HG03159 (cell line): ENCODE results near the gene CCDC33.

Source experiments
- ATAC-seq: cut with Tn5 transposase; IDR thresholded peaks from one replicate; pipeline ENCODE4 v1.9.1; 2021; ENCODE audit warnings: mild to moderate bottlenecking, moderate library complexity; ENCODE audit not compliant: unreplicated experiment

CCDC33 gene

GRCh38 chr15:74307827-74308811 lies 72.0 kb downstream of the CCDC33 start:
- ATAC-seq, result no peak

GRCh38 chr15:74311734-74312444 lies 75.8 kb downstream of the CCDC33 start:
- ATAC-seq, result no peak

GRCh38 chr15:74312445-74313007 lies 76.4 kb downstream of the CCDC33 start:
- ATAC-seq, result no peak

- no peak for ATAC-seq
Observed at GRCh38 chr15:74313889-74314288, 77.8 kb downstream of the CCDC33 start.

GRCh38 chr15:74314795-74315438 lies 78.8 kb downstream of the CCDC33 start:
- ATAC-seq, result no peak

- no peak for ATAC-seq
Observed at GRCh38 chr15:74315626-74316025, 79.5 kb downstream of the CCDC33 start.

- ATAC-seq, result no peak
Observed at GRCh38 chr15:74316141-74316540, 80.0 kb downstream of the CCDC33 start.

- ATAC-seq, result no peak
Observed at GRCh38 chr15:74317820-74318375, 81.8 kb downstream of the CCDC33 start.

GRCh38 chr15:74318376-74319137 lies 82.4 kb downstream of the CCDC33 start:
- no peak for ATAC-seq

GRCh38 chr15:74319138-74319460 lies 83.0 kb downstream of the CCDC33 start:
- no peak for ATAC-seq

- no peak for ATAC-seq
Observed at GRCh38 chr15:74319596-74320351, 83.6 kb downstream of the CCDC33 start.

- no peak for ATAC-seq
Observed at GRCh38 chr15:74320352-74321247, 84.5 kb downstream of the CCDC33 start.

GRCh38 chr15:74322558-74323180 lies 86.5 kb downstream of the CCDC33 start:
- ATAC-seq, result no peak

- no peak for ATAC-seq
Observed at GRCh38 chr15:74324714-74325113, 88.6 kb downstream of the CCDC33 start.

- no peak for ATAC-seq
Observed at GRCh38 chr15:74326746-74327145, 90.6 kb downstream of the CCDC33 start.

GRCh38 chr15:74327756-74328155 lies 91.6 kb downstream of the CCDC33 start:
- ATAC-seq, result no peak

GRCh38 chr15:74328331-74329056 lies 92.4 kb downstream of the CCDC33 start:
- no peak for ATAC-seq
